ENCODE results near the gene GNAZ.
"Not testable (repeated sequence)": the region's sequence is repeated elsewhere in the genome, so short reads cannot be mapped to it uniquely, and the experiment has no call there.

GNAZ gene

DNA sequence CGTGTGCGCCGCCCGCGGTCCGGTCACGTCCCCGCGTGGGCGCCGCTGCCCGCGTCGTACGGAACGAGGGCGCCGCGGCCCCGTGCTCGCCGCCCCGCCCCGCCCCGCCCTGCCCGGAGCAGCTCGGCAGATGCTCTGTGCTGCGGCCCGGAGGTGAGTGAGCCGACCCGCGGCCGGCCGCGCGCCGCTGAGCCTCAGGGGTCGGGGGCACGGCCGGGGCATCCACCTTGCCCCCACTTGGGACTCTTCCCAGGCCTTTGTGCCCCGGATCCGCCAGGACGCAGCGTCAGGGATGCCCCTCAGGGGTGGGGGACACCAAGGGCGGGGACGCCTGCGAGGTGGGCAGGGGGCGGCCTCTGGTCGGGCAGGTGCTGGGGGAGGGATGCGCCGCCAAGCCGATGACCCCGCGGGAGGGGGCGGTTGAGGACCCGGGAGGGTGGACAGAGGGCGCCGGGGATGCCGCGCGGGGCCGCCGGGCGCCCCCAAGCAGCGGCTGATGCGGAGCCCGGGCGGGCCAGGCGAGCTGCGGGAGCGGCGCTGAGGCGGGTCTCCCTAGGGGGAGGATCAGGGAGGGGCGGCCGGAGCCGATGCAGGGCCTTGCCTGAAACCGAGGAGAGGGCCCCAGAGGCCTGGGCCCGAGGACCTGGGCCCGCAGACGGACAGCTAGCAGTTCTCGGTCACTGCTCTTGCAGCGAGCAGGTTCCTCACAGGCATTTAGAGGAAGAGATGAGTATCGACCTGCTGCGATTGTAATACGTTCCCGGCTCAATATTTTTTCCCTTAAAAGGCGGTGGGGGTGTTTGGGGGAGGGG lies at the start of gene GNAZ:
GNAZ (plus strand) TSS at position 102 of the 812 bp plus-strand sequence. CDS start 25,177 bp downstream, outside the sequence.
- no peak for DNase-seq (ENCODE audit: low read depth)
- TF ChIP-seq, protein P1, sequence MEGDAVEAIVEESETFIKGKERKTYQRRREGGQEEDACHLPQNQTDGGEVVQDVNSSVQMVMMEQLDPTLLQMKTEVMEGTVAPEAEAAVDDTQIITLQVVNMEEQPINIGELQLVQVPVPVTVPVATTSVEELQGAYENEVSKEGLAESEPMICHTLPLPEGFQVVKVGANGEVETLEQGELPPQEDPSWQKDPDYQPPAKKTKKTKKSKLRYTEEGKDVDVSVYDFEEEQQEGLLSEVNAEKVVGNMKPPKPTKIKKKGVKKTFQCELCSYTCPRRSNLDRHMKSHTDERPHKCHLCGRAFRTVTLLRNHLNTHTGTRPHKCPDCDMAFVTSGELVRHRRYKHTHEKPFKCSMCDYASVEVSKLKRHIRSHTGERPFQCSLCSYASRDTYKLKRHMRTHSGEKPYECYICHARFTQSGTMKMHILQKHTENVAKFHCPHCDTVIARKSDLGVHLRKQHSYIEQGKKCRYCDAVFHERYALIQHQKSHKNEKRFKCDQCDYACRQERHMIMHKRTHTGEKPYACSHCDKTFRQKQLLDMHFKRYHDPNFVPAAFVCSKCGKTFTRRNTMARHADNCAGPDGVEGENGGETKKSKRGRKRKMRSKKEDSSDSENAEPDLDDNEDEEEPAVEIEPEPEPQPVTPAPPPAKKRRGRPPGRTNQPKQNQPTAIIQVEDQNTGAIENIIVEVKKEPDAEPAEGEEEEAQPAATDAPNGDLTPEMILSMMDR (IDR thresholded peaks at IDR 0.05; ENCODE audit: insufficient read depth, low read depth, low read length, missing control alignments) = no peak
- peak within 1 kb of the TSS; percentile 46 for H3K4me3 ChIP-seq (ENCODE audit: low read depth, low read length)

DNA sequence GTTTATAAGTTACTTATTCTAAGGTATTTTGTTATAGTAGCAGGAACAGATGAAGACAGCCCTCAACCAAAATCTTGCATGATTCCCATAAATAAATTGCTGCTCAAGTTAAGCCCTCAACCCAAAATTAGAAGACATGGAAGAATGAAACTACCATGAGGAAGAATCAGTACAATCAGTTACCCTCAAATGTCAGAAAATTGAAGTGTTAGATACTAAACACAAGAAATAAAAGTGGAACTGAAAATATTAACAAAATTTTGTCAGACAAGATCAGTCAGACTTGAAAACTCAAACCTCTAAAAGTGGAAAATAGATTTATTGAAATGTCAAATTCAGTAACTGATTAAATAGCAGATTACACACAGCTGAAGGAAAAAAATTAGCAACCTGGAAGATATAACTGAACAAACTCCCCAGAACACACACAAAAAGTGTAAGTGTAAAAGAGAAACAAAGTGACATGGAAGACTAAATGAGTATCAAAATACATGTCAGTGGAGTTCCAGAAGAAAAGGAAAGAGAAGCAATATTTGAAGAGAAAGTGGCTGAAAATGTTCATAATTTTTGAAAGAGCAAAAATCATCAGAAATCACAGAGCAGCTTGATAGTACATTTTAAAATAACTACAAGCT lies 49.5 kb upstream of the GNAZ start:
- no peak overlapping the region for H3K4me3 ChIP-seq (ENCODE audit: low read depth, low read length)
- TF ChIP-seq, protein P1 (IDR thresholded peaks at IDR 0.05; ENCODE audit: insufficient read depth, low read depth, low read length, missing control alignments) = no peak
- no peak for DNase-seq (ENCODE audit: low read depth)

DNA sequence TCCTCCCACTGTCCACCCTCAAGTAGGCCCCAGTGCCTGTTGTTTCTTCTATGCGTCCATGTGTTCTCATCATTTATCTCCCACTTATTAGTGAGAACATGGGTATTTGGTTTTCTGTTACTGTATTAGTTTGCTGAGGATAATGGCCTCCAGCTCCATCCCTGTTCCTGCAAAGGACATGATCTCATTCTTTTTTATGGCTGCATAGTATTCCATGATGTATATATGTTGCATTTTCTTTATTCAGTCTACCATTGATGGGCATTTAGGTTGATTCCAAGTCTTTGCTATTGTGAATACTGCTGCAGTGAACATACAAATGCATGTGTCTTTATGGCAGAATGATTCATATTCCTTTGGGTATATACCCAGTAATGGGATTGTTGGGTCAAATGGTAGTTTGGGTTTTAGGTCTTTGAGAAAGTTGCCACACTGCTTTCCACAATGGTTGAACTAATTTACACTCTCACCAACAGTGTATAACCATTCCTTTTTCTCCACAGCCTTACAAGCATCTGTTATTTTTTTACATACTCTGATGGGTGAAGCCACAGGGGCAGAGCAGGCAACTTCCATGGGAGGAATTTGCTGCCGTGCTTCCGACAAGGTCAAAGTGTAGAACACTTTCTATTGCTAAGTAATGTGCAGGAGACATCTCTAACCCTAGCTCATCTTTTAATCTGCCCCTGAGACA lies 48.5 kb upstream of the GNAZ start:
- H3K4me3 ChIP-seq (ENCODE audit: low read depth, low read length) = not testable (repeated sequence)

DNA sequence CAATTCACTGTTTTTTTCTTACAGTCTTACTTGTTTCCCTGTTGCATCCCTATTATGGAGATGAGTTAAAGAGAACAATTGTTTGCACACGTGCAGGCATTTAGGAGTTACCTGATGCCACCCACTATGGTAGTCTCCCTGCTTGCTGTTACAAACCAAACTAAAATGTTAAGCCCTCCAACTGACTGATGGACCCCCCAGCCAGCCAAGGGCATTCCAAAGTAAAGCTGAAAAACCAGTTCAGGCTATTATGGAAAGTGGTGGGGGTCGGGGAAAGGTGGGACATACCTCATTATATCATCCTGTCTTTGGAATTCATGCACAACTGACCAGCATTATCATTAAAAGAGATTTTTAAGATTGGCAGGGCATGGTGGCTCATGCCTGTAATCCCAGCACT lies 47.0 kb upstream of the GNAZ start:
- DNase-seq (ENCODE audit: low read depth) = no peak
- no peak overlapping the region for H3K4me3 ChIP-seq (ENCODE audit: low read depth, low read length)
- TF ChIP-seq, protein P1 (IDR thresholded peaks at IDR 0.05; ENCODE audit: insufficient read depth, low read depth, low read length, missing control alignments) = no peak

More for the DNA sequence above, 48.5 kb upstream of the GNAZ start:
- DNase-seq (ENCODE audit: low read depth) = not testable (repeated sequence)

DNA sequence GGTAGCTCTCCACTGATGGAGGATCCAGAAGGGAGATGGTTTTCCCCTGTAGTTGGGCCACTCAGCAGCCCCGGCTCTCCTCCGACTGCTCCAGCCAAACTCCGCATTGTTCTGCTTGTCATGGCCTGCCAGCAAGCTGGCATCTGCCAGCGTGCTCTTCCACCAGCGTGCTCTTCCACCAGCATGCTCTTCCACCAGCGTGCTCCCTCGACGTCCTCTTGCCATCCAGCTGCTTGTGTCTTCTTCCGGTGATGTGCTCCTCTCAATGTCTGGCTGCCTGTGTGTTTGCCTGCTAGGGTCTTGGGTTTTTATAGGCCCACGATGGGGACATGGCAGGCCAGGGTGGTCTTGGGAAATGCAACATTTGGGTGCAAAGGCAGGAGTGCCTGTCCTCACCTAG lies 43.5 kb upstream of the GNAZ start:
- DNase-seq (ENCODE audit: low read depth) = no peak
- no peak overlapping the region for H3K4me3 ChIP-seq (ENCODE audit: low read depth, low read length)
- TF ChIP-seq, protein P1 (IDR thresholded peaks at IDR 0.05; ENCODE audit: insufficient read depth, low read depth, low read length, missing control alignments) = no peak

DNA sequence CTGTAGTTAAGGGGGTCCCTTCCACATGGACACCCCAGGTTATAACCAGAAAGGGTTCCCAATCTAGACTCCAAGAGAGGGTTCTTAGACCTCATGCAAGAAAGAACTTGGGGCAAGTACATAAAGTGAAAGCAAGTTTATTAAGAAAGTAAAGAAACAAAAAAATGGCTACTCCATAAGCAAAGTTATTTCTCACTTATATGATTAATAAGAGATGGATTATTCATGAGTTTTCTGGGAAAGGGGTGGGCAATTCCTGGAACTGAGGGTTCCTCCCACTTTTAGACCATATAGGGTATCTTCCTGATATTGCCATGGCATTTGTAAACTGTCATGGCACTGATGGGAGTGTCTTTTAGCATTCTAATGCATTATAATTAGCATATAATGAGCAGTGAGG lies 42.5 kb upstream of the GNAZ start:
- H3K4me3 ChIP-seq (ENCODE audit: low read depth, low read length); DNase-seq (ENCODE audit: low read depth): not testable (repeated sequence)

DNA sequence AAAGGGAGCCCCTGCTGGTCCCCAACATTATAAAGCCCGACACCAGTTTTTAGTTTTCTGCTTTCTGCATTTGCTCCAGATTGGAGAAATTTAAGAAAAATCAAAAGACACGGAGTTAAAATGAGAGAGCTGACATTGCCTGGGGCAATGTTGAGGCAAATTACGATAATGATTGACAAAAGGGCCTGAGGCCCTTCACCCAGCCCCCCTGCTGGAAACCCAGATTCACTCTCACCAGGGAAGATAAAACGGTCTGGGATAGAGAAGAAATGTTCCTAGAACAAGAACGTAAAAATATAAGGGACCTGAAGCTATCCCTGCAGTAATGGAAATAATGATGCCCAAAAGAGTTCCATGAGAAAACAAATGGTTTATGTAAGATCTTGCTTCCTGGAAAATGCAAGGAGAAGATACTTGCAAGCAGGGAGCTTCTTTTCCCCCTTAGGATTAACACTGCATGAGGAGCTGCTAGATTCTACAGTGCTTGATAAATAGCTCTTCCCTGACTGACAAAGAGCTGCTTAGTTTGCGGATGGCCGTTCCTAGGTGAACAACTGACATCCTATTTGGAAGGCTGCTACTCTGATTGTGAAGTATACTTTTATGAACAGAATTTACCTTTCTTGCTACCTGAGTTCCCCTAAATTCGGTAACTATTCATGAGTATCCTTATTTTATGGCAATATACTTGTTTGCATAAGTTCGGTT lies 40.6 kb upstream of the GNAZ start:
- no peak for DNase-seq (ENCODE audit: low read depth)
- TF ChIP-seq, protein P1 (IDR thresholded peaks at IDR 0.05; ENCODE audit: insufficient read depth, low read depth, low read length, missing control alignments) = no peak
- no peak overlapping the region for H3K4me3 ChIP-seq (ENCODE audit: low read depth, low read length)

Measured in GM12865 (cell line).